ENCODE data around the gene PRKN.
A peak's percentile ranks its signal among the peaks of the same experiment; 100 is the strongest.
"Not testable (repeated sequence)": the region's sequence is repeated elsewhere in the genome, so short reads cannot be mapped to it uniquely, and the experiment has no call there.

Gene PRKN

DNA sequence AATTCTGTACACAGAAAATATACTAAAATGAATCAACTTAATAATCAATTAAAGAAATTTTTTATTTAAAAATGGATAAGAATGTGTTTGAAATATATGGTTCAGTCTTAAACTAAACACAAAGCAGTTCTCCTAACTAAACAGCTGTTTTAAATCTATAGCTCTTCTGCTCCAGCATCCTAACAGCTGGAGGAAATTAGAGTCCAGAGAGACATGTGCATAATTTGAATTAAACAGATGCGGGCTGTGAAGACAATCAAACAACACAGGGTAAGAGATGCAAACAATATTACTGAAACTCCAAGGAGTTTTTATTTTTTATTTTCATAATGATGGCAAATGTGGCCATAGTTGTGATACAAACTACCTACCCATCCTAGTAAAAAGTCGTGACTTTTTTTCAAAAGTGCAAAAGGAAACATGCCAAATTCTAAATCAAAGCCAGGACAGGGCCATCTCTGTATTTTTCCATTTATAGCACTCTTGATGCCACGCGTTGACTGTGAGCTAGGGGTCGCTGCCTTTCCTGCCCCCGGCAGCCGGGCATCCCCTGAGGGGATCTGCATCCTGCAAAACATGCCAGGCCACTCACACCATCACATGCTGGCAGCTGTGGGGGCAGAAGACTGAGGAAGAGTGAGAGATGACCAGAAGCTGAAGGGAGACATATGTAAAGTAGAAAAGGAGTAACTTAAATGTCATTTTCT, 310.6 kb downstream of the PRKN start:
- Histone ChIP-seq H3K27me3 (ENCODE audit: control insufficient read depth, insufficient read depth, low read length) (no peaks in the 10 kb centered on the region), H3K27ac (ENCODE audit: low read depth, low read length) (no peak overlapping the region), H3K4me1 (ENCODE audit: control insufficient read depth, insufficient read depth, low read length) (no peaks in the 10 kb centered on the region), H3K9ac (ENCODE audit: low read length) (no peak overlapping the region), H3K9me3 (ENCODE audit: control insufficient read depth, insufficient read depth, low read depth, low read length) (no peaks in the 10 kb centered on the region), H3K36me3 (ENCODE audit: control insufficient read depth, insufficient read depth, low read length) (no peaks in the 10 kb centered on the region), H3K4me3 (ENCODE audit: low read depth, low read length) (no peak overlapping the region)

DNA sequence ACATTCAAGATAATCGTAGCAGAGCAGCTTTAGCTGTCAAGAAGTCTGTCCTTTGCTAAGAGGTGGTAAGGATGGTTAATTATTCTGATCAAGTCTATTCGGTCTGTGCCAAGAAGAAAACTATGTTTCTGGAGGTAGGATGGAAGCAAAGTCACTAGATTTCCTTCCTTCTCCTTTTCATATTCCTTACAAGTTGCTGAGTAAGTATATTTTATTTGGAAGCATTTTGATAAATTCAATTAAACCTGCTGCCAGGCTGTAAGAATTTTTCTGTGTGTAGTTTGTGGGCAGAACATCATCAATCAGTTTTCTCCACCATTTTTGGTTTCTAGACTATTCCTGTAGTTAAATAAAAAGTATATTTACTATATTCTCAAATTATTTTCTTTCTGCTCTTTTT, 311.3 kb downstream of the PRKN start:
- Histone ChIP-seq H3K27ac (ENCODE audit: low read depth, low read length) (no peak overlapping the region), H3K36me3 (ENCODE audit: control insufficient read depth, insufficient read depth, low read length) (no peaks in the 10 kb centered on the region), H3K4me1 (ENCODE audit: control insufficient read depth, insufficient read depth, low read length) (no peaks in the 10 kb centered on the region), H3K9me3 (ENCODE audit: control insufficient read depth, insufficient read depth, low read depth, low read length) (no peaks in the 10 kb centered on the region), H3K27me3 (ENCODE audit: control insufficient read depth, insufficient read depth, low read length) (no peaks in the 10 kb centered on the region), H3K4me3 (ENCODE audit: low read depth, low read length) (no peak overlapping the region), H3K9ac (ENCODE audit: low read length) (no peak overlapping the region)

GRCh38 chr6:162409741-162410691, 317.6 kb downstream of the PRKN start:
- Histone ChIP-seq H3K9ac (ENCODE audit: low read length) (peak overlapping the region; percentile 18), H3K9me3 (ENCODE audit: control insufficient read depth, insufficient read depth, low read depth, low read length) (no peaks in the 10 kb centered on the region), H3K4me3 (ENCODE audit: low read depth, low read length) (peak overlapping the region; percentile 31), H3K27me3 (ENCODE audit: control insufficient read depth, insufficient read depth, low read length) (no peaks in the 10 kb centered on the region), H3K36me3 (ENCODE audit: control insufficient read depth, insufficient read depth, low read length) (no peaks in the 10 kb centered on the region), H3K27ac (ENCODE audit: low read depth, low read length) (peak overlapping the region; percentile 27; the same call in 1 of the 2 replicates), H3K4me1 (ENCODE audit: control insufficient read depth, insufficient read depth, low read length) (peaks cover 29% of the 10 kb centered on the region)

DNA sequence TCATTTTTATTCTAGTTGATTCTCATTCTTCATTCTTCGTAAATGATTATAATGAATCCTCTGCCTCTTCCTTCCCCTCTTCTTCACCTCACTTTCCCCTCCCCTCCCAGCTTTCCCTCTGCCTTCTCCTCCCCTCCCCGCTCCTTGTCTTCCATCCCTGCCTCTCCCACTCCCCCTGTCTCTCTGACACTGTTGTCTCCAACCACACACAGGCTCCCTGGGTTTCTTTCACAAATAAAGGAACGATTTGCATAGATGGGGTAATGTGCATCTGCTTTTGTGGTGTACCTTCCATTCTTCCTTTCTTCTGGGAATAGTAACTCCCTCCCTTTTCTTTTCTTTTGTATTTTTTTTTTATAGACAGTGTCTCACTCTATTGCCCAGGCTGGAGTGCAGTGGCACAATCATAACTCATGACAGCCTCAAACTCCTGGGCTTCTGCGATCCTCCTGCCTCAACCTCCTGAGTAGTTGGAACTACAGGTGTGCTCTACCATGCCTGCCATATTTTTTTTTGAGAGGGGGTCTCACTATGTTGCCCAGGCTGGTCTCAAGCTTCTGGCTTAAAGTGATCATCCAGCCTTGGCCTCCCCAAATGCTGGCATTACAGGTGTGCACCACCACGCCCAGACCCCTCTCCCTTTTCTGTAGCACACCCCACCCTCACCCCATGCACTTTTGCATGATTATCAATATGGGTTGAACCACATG, 318.6 kb downstream of the PRKN start:
- Histone ChIP-seq H3K27ac (ENCODE audit: low read depth, low read length) (no peak overlapping the region), H3K27me3 (ENCODE audit: control insufficient read depth, insufficient read depth, low read length) (no peaks in the 10 kb centered on the region), H3K36me3 (ENCODE audit: control insufficient read depth, insufficient read depth, low read length) (no peaks in the 10 kb centered on the region), H3K9ac (ENCODE audit: low read length) (no peak overlapping the region), H3K9me3 (ENCODE audit: control insufficient read depth, insufficient read depth, low read depth, low read length) (no peaks in the 10 kb centered on the region), H3K4me3 (ENCODE audit: low read depth, low read length) (no peak overlapping the region), H3K4me1 (ENCODE audit: control insufficient read depth, insufficient read depth, low read length) (peaks cover 29% of the 10 kb centered on the region)

GRCh38 chr6:162404951-162405350, 322.6 kb downstream of the PRKN start:
- Histone ChIP-seq H3K27me3 (ENCODE audit: control insufficient read depth, insufficient read depth, low read length) (no peaks in the 10 kb centered on the region), H3K9me3 (ENCODE audit: control insufficient read depth, insufficient read depth, low read depth, low read length) (no peaks in the 10 kb centered on the region), H3K4me1 (ENCODE audit: control insufficient read depth, insufficient read depth, low read length) (peaks cover 20% of the 10 kb centered on the region), H3K27ac (ENCODE audit: low read depth, low read length) (no peak overlapping the region), H3K36me3 (ENCODE audit: control insufficient read depth, insufficient read depth, low read length) (no peaks in the 10 kb centered on the region), H3K9ac (ENCODE audit: low read length) (no peak overlapping the region), H3K4me3 (ENCODE audit: low read depth, low read length) (no peak overlapping the region)

DNA sequence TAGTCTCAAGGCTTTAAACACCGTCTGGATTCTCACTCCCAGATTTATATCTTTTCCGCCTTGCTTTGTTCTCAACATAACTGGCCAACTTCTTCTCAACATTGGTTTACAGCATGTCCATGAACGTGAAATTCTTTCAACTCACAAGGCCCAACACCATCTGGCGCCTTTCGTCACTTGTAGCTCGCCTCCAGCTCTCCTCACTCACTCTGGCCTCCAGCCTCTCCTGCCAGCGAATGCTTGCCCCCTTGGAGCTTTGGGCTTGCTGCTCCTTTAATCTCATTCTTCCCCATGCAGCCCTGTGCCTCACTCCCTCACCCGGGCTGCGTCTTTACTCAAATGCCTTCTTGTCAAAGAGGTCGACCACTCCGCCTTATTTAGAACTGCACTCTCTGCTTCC, 324.5 kb downstream of the PRKN start:
- H3K9me3 ChIP-seq (ENCODE audit: control insufficient read depth, insufficient read depth, low read depth, low read length): peaks cover 6% of the 10 kb centered on the region; the same call in 1 of the 2 replicates
- no peak overlapping the region for H3K27ac ChIP-seq (ENCODE audit: low read depth, low read length)
- H3K36me3 ChIP-seq (ENCODE audit: control insufficient read depth, insufficient read depth, low read length): no peaks in the 10 kb centered on the region
- H3K27me3 ChIP-seq (ENCODE audit: control insufficient read depth, insufficient read depth, low read length): no peaks in the 10 kb centered on the region
- no peak overlapping the region for H3K9ac ChIP-seq (ENCODE audit: low read length)
- H3K4me3 ChIP-seq (ENCODE audit: low read depth, low read length): no peak overlapping the region
- peaks cover 6% of the 10 kb centered on the region; the same call in 1 of the 2 replicates for H3K4me1 ChIP-seq (ENCODE audit: control insufficient read depth, insufficient read depth, low read length)

DNA sequence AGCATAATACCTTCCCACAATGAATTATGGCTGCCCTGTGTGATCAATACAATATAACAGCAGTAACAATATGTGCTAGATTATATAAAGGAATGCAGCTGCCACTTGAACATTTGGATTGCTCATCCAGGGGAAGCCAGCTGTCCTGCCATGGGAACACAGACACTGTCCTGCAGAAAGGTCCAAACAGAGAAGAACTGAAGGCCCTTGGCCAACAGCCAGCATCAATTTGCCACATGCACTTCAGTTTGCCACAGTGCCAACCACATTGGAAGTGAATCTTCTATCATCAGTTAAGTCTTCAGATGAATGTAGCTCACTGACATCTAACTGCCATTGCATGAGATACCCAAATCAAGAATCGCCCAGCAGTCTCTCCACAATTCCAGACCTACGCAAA, 332.4 kb downstream of the PRKN start:
- no peaks in the 10 kb centered on the region for H3K27me3 ChIP-seq (ENCODE audit: control insufficient read depth, insufficient read depth, low read length)
- no peak overlapping the region for H3K27ac ChIP-seq (ENCODE audit: low read depth, low read length)
- peaks cover 6% of the 10 kb centered on the region; the same call in 1 of the 2 replicates for H3K9me3 ChIP-seq (ENCODE audit: control insufficient read depth, insufficient read depth, low read depth, low read length)
- no peak overlapping the region for H3K9ac ChIP-seq (ENCODE audit: low read length)
- no peak overlapping the region for H3K4me3 ChIP-seq (ENCODE audit: low read depth, low read length)
- no peaks in the 10 kb centered on the region for H3K36me3 ChIP-seq (ENCODE audit: control insufficient read depth, insufficient read depth, low read length)
- no peaks in the 10 kb centered on the region for H3K4me1 ChIP-seq (ENCODE audit: control insufficient read depth, insufficient read depth, low read length)

GRCh38 chr6:162390961-162391811, 336.4 kb downstream of the PRKN start:
- not testable (repeated sequence) for H3K27ac ChIP-seq (ENCODE audit: low read depth, low read length); H3K9me3 ChIP-seq (ENCODE audit: control insufficient read depth, insufficient read depth, low read depth, low read length); H3K9ac ChIP-seq (ENCODE audit: low read length); H3K4me3 ChIP-seq (ENCODE audit: low read depth, low read length); H3K27me3 ChIP-seq (ENCODE audit: control insufficient read depth, insufficient read depth, low read length); H3K4me1 ChIP-seq (ENCODE audit: control insufficient read depth, insufficient read depth, low read length); H3K36me3 ChIP-seq (ENCODE audit: control insufficient read depth, insufficient read depth, low read length)

DNA sequence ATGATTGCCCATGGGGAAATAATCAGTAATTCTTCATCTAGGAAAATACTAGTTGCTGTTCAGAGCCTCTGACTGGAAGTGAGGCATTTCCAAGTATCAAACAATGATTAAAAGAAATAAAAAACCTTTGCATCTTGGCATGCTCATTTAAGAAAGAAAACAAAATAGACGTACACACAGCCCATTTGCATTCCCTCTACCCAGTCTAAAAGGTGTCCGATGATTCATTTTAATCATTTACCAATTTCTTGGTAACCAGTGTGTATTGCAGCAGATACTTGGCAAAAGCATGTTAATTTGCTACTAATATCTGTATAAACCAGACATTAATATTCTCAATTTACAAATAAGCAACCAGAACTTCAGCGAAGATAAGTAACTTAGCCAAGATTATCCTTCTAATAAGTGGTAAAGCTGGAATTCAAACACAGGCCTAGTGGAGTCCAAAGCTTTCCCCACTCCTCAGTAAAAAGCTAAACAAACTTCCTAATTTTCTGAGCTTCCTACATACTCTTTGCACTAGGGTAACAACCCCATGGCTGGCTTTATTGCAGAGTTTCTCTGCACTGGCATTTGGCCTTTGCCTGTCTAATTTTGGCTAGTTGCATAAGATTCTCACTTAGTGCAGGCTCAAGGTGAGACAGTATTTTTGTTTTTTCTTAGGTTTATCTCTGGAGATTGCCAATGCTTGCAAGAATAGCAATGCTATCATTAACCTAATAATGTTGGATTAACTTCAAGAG, 338.1 kb downstream of the PRKN start:
- Histone ChIP-seq H3K27ac (ENCODE audit: low read depth, low read length) (no peak overlapping the region), H3K9me3 (ENCODE audit: control insufficient read depth, insufficient read depth, low read depth, low read length) (no peaks in the 10 kb centered on the region), H3K36me3 (ENCODE audit: control insufficient read depth, insufficient read depth, low read length) (no peaks in the 10 kb centered on the region), H3K4me1 (ENCODE audit: control insufficient read depth, insufficient read depth, low read length) (no peaks in the 10 kb centered on the region), H3K9ac (ENCODE audit: low read length) (no peak overlapping the region), H3K4me3 (ENCODE audit: low read depth, low read length) (no peak overlapping the region), H3K27me3 (ENCODE audit: control insufficient read depth, insufficient read depth, low read length) (no peaks in the 10 kb centered on the region)

GRCh38 chr6:162388383-162388777, 339.2 kb downstream of the PRKN start:
- no peaks in the 10 kb centered on the region for H3K4me1 ChIP-seq (ENCODE audit: control insufficient read depth, insufficient read depth, low read length)
- H3K4me3 ChIP-seq (ENCODE audit: low read depth, low read length): no peak overlapping the region
- no peaks in the 10 kb centered on the region for H3K36me3 ChIP-seq (ENCODE audit: control insufficient read depth, insufficient read depth, low read length)
- H3K9ac ChIP-seq (ENCODE audit: low read length): no peak overlapping the region
- no peaks in the 10 kb centered on the region for H3K9me3 ChIP-seq (ENCODE audit: control insufficient read depth, insufficient read depth, low read depth, low read length)
- no peaks in the 10 kb centered on the region for H3K27me3 ChIP-seq (ENCODE audit: control insufficient read depth, insufficient read depth, low read length)
- no peak overlapping the region for H3K27ac ChIP-seq (ENCODE audit: low read depth, low read length)

All from HUES6 (cell line).